Stimulated activated CD4-positive, alpha-beta T cell treated with anti-CD3 and anti-CD28 coated beads, Interleukin-1b, Interleukin-23, amount 100 ng/mL, for 48 hours (primary cell): Measurements from ENCODE around the gene PDE1A.
"Not testable (repeated sequence)": the region's sequence is repeated elsewhere in the genome, so short reads cannot be mapped to it uniquely, and the experiment has no call there.

ENCODE experiments used
- DNase-seq: peaks from one replicate; pipeline ENCODE4 v3.0.0-alpha.2; 2020

Gene PDE1A

GRCh38 chr2:182404975-182405561 lies 21.8 kb downstream of the PDE1A start:
- no peak for DNase-seq

DNA sequence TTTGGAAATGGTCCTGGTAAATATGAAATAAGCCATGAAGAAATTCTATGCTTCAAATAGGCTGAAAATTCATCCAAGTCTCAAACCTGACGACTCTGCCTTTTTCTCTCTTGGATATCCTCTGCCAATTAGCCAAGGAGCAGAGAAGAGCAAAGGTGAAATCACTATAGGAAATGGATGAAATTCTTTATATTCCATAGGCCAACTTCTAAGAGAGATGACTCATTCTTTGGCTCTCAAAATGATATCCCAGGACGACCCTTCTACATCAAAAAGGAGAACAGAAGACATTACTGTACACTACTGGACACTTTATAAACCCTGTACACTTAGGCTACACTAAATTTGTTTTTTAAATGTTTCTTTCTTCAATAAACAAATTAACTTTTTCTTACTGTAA lies 22.7 kb downstream of the PDE1A start:
- DNase-seq, result no peak

GRCh38 chr2:182393270-182393760 lies 33.5 kb downstream of the PDE1A start:
- no peak for DNase-seq

DNA sequence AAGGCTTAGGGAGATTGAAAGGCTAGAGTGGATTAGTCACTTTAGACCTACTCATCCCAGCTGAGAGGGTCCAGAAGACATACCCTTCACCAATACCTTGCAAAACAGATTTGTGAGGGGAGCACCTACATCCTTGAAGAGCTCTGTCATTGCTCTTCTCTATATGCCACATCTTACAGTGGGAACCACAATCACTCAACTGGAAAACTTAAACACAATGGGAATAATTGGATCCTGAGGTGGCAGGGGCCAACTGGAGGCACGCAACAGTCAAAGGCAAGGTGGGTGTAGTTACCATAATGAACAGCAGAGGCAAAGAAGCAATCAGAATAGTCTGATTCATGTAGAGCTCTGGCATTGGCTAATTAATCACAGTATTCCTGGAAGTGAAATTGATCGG lies 35.4 kb downstream of the PDE1A start:
- DNase-seq, result no peak

DNA sequence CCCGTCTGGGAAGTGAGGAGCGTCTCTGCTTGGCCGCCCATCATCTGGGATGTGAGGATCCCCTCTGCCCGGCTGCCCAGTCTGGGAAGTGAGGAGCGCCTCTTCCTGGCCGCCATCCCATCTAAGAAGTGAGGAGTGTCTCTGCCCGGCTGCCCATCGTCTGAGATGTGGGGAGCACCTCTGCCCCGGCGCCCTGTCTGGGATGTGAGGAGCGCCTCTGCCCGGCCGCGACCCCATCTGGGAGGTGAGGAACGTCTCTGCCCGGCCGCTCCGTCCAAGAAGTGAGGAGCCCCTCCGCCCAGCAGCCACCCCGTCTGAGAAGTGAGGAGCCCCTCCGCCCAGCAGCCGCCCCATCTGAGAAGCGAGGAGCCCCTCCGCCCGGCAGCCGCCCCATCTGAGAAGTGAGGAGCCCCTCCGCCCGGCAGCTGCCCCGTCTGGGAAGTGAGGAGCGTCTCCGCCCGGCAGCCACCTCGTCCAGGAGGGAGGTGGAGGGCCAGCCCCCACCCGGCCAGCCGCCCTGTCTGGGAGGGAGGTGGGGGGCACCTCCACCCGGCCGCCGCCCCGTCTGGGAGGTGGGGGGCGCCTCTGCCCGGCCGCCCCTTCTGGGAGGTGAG lies 40.5 kb downstream of the PDE1A start:
- DNase-seq, result not testable (repeated sequence)

DNA sequence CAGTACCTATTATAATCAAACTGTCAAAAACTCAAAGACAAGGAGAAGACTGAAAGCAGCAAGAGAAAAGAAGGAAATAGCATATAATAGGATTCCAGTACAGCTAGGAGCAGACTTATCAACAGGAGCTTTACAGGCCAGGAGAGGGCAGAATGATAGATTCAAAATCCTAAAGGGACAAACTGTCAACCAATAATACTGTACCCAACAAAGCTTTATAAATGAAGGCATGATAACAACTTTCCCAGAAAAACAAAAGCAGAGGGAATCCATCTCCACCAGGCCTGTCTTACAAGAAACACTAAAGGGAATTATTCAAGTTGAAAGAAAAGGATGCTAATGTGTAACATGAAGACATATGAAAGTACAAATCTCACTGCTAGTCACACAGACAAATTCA lies 42.0 kb downstream of the PDE1A start:
- DNase-seq, result no peak

DNA sequence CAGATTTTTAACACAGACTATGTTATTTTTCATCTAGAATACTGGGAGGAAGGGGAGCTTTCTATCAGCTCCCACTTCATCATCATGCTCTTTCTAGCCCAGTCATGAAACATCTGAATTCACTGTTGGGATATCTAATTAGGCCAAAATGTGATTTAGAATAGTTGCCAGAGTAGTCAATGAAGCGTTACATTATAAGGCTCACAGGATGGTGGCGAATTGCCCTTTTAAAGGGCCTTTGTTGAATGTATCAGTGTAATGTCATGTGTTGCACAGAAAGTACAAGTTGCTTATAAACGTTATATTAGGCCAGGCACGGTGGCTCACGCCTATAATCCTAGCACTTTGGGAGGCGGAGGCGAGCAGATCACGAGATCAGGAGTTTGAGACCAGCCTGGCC lies 45.6 kb downstream of the PDE1A start:
- DNase-seq, result no peak

- DNase-seq, result no peak
Observed at GRCh38 chr2:182379241-182379640, 47.6 kb downstream of the PDE1A start.

- DNase-seq, result no peak
Observed at GRCh38 chr2:182378759-182379158, 48.1 kb downstream of the PDE1A start.

DNA sequence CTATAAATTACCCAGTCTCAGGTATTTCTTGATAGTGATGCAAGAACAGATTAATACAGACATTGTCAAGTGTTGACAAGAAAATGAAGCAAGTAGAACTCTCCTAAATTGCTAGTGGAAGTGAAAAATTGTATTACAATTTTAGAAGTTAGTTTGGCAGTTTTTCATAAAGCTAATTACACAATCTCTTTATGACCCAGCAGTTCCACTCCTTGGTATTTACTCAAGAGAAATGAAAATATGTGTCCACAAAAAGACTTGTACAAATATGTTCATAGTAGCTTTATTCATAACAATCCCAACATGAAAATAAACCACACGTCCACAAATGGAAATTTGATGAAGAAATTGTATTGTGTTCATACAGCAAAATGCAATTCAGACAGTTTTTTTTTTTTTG lies 49.4 kb downstream of the PDE1A start:
- no peak for DNase-seq

DNA sequence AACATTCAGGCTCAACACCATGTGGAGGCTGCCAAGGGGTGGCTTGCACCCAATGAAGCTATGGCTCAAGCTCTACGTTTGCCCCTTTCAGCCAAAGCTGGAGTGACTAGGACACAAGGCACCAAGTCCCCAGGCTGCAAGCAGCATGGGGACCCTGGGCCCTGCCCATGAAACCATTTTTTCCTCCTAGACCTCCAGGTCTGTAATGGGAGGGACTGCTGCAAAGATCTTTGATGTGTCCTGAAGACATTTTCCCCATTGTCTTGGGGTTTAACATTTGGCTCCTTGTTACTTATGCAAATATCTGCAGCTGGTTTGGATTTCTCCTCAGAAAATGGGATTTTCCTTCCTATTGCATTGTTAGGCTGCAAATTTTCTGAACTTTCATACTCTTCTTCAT lies 51.0 kb downstream of the PDE1A start:
- no peak for DNase-seq

DNA sequence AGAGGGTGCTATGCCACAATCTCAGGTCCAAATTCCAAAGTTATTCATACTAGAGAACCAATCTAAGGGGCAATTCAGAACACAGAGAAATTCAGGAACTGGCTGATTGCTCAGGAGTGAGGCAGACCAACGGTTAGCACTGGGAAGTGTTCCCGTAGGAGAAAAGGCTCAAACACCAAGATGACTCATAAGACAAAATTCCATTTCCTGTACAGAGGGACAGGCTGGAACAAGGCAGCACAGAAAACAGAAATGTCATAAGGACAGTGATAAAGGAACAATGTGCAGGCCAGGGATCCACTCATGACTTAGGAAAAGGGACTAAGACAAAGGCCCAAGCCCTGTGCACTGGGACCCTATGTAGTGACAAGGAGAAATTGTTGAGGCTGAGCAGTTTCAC lies 54.2 kb downstream of the PDE1A start:
- no peak for DNase-seq

- DNase-seq, result no peak
Observed at GRCh38 chr2:182368996-182369395, 57.8 kb downstream of the PDE1A start.

GRCh38 chr2:182368446-182368845 lies 58.4 kb downstream of the PDE1A start:
- DNase-seq, result no peak

GRCh38 chr2:182367401-182367800 lies 59.4 kb downstream of the PDE1A start:
- no peak for DNase-seq

- no peak for DNase-seq
Observed at GRCh38 chr2:182366628-182367027, 60.2 kb downstream of the PDE1A start.

GRCh38 chr2:182365855-182366254 lies 61.0 kb downstream of the PDE1A start:
- DNase-seq, result no peak

DNA sequence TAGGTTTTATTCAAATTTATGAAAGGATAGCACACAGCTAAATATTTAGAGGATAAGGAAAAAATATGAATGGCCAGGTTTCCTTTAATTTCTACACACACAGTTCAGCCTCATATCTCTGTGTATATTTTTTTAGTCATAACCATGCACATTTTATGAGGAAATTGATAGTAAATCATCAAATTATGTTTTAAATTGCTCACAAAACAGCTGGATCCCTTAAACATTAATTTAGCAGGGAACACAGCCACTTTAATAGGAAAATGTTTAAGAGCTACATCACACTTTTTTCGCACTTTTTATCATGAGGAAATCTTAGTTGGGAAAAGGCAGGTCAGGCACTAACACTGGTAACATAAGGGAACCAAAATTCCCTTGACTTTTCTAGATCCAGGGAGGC lies 65.4 kb downstream of the PDE1A start:
- no peak for DNase-seq

GRCh38 chr2:182360663-182361260 lies 66.1 kb downstream of the PDE1A start:
- DNase-seq, result no peak

GRCh38 chr2:182359990-182360662 lies 66.7 kb downstream of the PDE1A start:
- DNase-seq, result no peak

DNA sequence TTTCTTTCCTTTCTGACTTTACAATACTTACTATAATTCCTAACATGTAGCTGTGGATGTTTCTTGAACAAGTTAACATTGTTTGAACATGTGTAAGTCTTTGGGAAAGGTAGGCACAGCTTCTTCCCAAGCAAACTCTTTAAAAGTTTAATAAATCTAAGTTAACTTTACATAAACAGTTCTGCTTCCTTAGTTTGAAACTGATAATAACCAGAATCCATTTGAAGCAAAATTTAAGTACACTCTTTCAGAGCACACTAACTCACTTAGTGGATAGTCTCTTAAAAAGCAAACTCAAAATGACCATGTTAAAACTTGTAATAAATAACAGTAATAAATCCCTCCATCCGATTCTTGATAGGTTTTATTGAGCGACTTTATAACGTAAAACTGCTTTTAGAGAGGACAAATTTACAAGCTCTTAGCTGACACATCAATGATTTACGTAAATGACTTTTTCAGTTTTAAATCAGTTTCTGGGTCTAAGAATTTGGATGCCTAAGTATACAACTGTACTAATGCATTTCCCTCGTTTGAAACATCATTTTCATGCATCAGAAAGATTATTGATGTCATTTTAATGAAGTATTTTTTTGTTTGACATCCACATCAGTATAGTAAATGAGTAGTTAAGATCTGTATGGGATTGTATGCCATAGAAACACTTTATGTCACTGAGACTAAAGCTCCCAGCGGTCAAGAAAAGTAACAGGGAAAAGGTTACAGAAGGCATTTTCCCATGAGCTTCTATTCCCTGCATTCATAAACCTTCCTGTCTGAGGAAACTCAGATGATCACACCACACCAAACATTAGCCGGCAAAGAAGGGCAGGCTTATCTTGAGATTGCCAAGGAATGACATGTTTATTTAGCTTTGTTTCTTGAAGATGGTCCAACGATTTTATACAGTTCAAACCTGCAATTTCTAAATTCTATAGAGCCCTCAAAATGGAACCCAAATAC lies 67.5 kb downstream of the PDE1A start:
- DNase-seq, result no peak

- DNase-seq, result no peak
Observed at GRCh38 chr2:182358601-182359000, 68.2 kb downstream of the PDE1A start.

DNA sequence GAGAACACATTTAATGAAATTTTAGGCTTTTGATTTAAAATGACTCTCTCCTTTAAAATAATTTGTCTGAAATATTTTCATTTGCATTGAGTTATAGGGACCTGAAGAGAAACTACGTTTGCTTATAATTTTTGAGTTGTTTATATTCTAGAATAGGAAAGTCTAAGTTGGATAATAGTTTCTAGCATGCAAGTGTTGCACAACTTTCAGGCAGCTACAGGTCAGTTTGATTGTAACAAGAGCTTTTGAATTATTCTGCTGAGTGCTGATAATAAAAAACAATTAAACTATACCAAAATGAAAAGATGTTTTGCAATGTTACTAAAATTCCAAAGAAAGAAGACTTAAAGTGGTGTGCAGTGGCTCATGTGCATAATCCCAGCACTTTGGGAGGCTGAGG lies 71.0 kb downstream of the PDE1A start:
- no peak for DNase-seq
